K562 (cell line): Measurements from ENCODE around the gene EMILIN3. TPM values are rescaled to one million over a fixed set of nuclear protein-coding genes. Genes with fewer than 3 reads are reported as not detected.

Source experiments
- BCL6 ChIP-seq: fragments of 250-450 bp; sonication (Bioruptor Pico); IDR thresholded peaks from 2 replicates; pipeline ENCODE4 v1.4.0; 2020
- E2F1 ChIP-seq: sonication (generic); formaldehyde crosslinking; IDR thresholded peaks from 2 replicates; pipeline ENCODE4 v1.8.1; 2023; ENCODE audit warnings: mild to moderate bottlenecking, missing genetic modification reagents, moderate library complexity
- FOXA1 ChIP-seq: fragments of 450-650 bp; IDR thresholded peaks from 2 replicates; pipeline ENCODE4 v1.6.1; 2016; ENCODE audit warnings: mild to moderate bottlenecking, borderline replicate concordance
- FOXA3 ChIP-seq, 2 experiments: fragments of 450-650 bp in 1 of 2; sonication (generic) in 1 of 2; formaldehyde crosslinking; IDR thresholded peaks in 1 of 2; conservative IDR thresholded peaks in 1 of 2; 2 replicates each; pipeline versions ENCODE4 v1.4.0 to v1.8.0; 2020 to 2022; ENCODE audit warnings: mild to moderate bottlenecking in 2 of 2, missing genetic modification reagents in 1 of 2
- HNRNPH1 ChIP-seq: fragments of 200-400 bp; formaldehyde crosslinking; optimal IDR thresholded peaks from 2 replicates; pipeline ENCODE3; 2017; ENCODE audit warnings: low read depth, mild to moderate bottlenecking, low read length, moderate library complexity
- ILK ChIP-seq: fragments of 450-650 bp; IDR thresholded peaks from 2 replicates; pipeline ENCODE4 v1.6.1; 2016; ENCODE audit warnings: missing genetic modification characterization, low read depth, mild to moderate bottlenecking, missing compliant biosample characterization, moderate library complexity, borderline replicate concordance
- MNT ChIP-seq, 2 experiments: fragments of 450-650 bp; conservative IDR thresholded peaks; 2 replicates each; pipeline ENCODE4 v1.6.1; 2017; ENCODE audit warnings: mild to moderate bottlenecking in 2 of 2, moderate library complexity in 2 of 2
- NRF1 ChIP-seq, 2 experiments: fragments of 450-650 bp; IDR thresholded peaks in 1 of 2; conservative IDR thresholded peaks in 1 of 2; 2 replicates each; pipeline ENCODE4 v1.6.1; 2014; ENCODE audit warnings: mild to moderate bottlenecking in 2 of 2
- TSHZ1 ChIP-seq: fragments of 250-450 bp; sonication (Bioruptor Pico); IDR thresholded peaks from 2 replicates; pipeline ENCODE4 v1.4.0; 2020; ENCODE audit warnings: mild to moderate bottlenecking, moderate library complexity
- ZNF609 ChIP-seq: sonication (generic); formaldehyde crosslinking; IDR thresholded peaks from 2 replicates; pipeline ENCODE4 v1.8.1; 2023; ENCODE audit warnings: missing genetic modification reagents, mild to moderate bottlenecking, borderline replicate concordance
- ZNF780A ChIP-seq: fragments of 250-450 bp; sonication (Bioruptor Pico); IDR thresholded peaks from 2 replicates; pipeline ENCODE4 v1.5.0; 2021; ENCODE audit warnings: mild to moderate bottlenecking
- polyA plus RNA-seq, 8 experiments: library from polyadenylated mRNA; depleted of rRNA in 4 of 8; stranded (reverse) in 5 of 8; unstranded in 3 of 8; fragments of >200 nt; fragmentation: Nextera tagmentation in 2 of 8; fragmentation: Illumina TruSeq in 1 of 8; extraction: Ambion mirVana in 2 of 8; extraction: Trizol in 1 of 8; gene quantifications; 2 replicates each; pipeline versions ENCODE4 v1.2.1 to v1.2.3, GENCODE V29; 2011 to 2014; ENCODE audit warnings: inconsistent platforms in 1 of 8, missing spikeins in 1 of 8
- total RNA-seq, 7 experiments: library from RNA; depleted of rRNA in 6 of 7; stranded (reverse); fragments of >200 nt in 6 of 7; fragmentation: Illumina TruSeq in 2 of 7; extraction: Trizol in 2 of 7; gene quantifications; 2 replicates each; pipeline versions ENCODE4 v1.2.1 to v1.2.3, GENCODE V29; 2011 to 2021; ENCODE audit warnings: low replicate concordance in 1 of 7
- TF ChIP-seq, protein P1 (sequence below): fragments of 450-650 bp; IDR thresholded peaks from 2 replicates; pipeline ENCODE4 v1.6.1; 2016

Gene EMILIN3
- total and polyA plus RNA-seq, 9 of the 15 experiments (the other 6 are each of a cell fraction or from before 2014, with no cell fraction given) = 0.01 to 0.07 TPM; not detected in 7

DNA sequence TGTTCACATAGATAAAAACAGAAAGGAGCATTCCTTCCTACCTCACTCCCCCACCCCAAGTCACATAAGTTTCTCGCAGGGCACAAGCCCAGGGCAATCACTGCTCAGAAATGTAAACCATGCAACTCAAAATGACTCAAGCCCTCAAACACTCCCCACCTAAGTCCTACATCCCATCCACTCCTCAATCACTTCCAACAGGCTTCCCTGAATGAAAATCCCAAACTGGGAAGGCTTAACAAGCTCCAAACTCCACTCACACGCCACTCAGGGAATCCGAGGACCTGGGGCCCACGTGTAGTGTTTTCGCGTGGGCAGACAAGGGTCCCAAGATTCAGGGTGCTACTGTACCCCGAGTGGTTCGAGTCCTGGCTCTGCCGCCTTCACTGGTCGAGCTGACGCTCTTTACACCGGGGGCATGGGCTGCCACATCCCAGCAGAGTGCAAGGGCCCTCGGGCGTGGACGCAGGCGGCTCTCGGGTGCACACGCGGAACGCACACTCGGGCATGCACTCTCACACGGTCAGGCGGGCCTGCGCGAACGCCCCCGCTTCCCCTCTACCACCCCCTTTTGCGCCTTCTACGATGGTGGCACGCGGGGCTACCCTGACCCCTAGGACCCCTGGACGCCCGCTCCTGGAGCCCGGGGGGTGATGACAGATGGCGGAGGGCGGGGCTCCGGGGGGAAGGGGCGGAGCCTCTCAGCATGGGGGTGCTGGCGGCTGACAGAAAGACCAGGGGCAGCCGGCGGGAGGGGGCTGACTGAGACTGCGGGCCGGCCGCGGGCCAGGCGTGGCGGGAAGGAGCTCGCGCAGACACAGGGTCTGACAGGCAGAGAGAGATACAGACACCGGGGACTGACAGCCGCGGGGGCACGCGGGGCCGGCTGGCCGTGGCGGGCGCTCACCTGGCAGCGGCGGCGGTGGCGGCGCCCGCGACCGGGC, 49.7 kb downstream of the EMILIN3 start (continued):
- TF ChIP-seq TSHZ1 (no peak), FOXA1 (no peak), E2F1 (CRISPR knock-in tag) (no peak), ILK (tag) (no peak), HNRNPH1 (no peak), ZNF609 (CRISPR knock-in tag) (0 out of 2 replicates have a peak, but pooled peaks have one; percentile 39), BCL6 (CRISPR knock-in tag) (no peak), NRF1 (conservative IDR thresholded peaks at IDR 0.05 in 1 of 2, IDR thresholded peaks at IDR 0.05 in 1 of 2) (0 out of 4 replicates have a peak, but pooled peaks of 1 of the 2 experiments have one; percentile 19), ZNF780A (CRISPR knock-in tag) (no peak), MNT (conservative IDR thresholded peaks at IDR 0.05) (peak; percentile 71 to 87), FOXA3 (CRISPR knock-in tag; conservative IDR thresholded peaks at IDR 0.05 in 1 of 2, IDR thresholded peaks at IDR 0.05 in 1 of 2) (0 out of 4 replicates have a peak, but pooled peaks of 1 of the 2 experiments have one; percentile 44)
- TF ChIP-seq, protein P1, sequence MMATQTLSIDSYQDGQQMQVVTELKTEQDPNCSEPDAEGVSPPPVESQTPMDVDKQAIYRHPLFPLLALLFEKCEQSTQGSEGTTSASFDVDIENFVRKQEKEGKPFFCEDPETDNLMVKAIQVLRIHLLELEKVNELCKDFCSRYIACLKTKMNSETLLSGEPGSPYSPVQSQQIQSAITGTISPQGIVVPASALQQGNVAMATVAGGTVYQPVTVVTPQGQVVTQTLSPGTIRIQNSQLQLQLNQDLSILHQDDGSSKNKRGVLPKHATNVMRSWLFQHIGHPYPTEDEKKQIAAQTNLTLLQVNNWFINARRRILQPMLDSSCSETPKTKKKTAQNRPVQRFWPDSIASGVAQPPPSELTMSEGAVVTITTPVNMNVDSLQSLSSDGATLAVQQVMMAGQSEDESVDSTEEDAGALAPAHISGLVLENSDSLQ = peak; percentile 60
